Nephron progenitor cell (in vitro differentiated cells): ENCODE measurements around the gene NDP.

Experiments
- DNase-seq: peaks from one replicate; pipeline ENCODE4 v3.0.0; 2021
- H3K27ac Mint-ChIP-seq: 2 replicates; pipeline ENCODE4 v1.8.0; 2021; ENCODE audit warnings: mild to moderate bottlenecking, moderate library complexity, mixed read lengths
- H3K27me3 Mint-ChIP-seq: 2 replicates; pipeline ENCODE4 v1.8.0; 2021; ENCODE audit warnings: mild to moderate bottlenecking, low read depth, mixed read lengths; ENCODE audit not compliant: poor library complexity
- H3K36me3 Mint-ChIP-seq: 2 replicates; pipeline ENCODE4 v1.8.0; 2021; ENCODE audit warnings: low read depth, mixed read lengths
- H3K4me1 Mint-ChIP-seq: 2 replicates; pipeline ENCODE4 v1.8.0; 2021; ENCODE audit warnings: mixed read lengths
- H3K4me3 Mint-ChIP-seq: 2 replicates; pipeline ENCODE4 v1.8.0; 2021; ENCODE audit warnings: mild to moderate bottlenecking, moderate library complexity, mixed read lengths
- H3K9me3 Mint-ChIP-seq: 2 replicates; pipeline ENCODE4 v1.8.0; 2021; ENCODE audit warnings: mild to moderate bottlenecking, moderate library complexity, mixed read lengths
- CTCF ChIP-seq: fragments of 200-600 bp; sonication (generic); IDR thresholded peaks from 2 replicates; pipeline ENCODE4 v1.5.0; 2021; ENCODE audit warnings: antibody characterized with exemption

Gene NDP

GRCh38 chrX:43970528-43970927 is 2.7 kb downstream of the NDP start:
- H3K9me3 Mint-ChIP-seq = peaks cover 32% of the 10 kb centered on the region
- H3K4me3 Mint-ChIP-seq = no peak overlapping the region
- no peak for TF ChIP-seq CTCF
- DNase-seq = no peak
- peaks cover 8% of the 10 kb centered on the region for H3K27me3 Mint-ChIP-seq
- H3K27ac Mint-ChIP-seq = no peak overlapping the region
- H3K36me3 Mint-ChIP-seq = no peaks in the 10 kb centered on the region
- H3K4me1 Mint-ChIP-seq = peaks cover 13% of the 10 kb centered on the region

GRCh38 chrX:43969504-43970501 is 3.4 kb downstream of the NDP start:
- TF ChIP-seq CTCF = no peak
- Mint-ChIP-seq H3K27me3 (peaks cover 8% of the 10 kb centered on the region), H3K4me3 (no peak overlapping the region), H3K27ac (no peak overlapping the region), H3K4me1 (peaks cover 13% of the 10 kb centered on the region), H3K9me3 (peaks cover 25% of the 10 kb centered on the region), H3K36me3 (no peaks in the 10 kb centered on the region)
- DNase-seq = no peak

GRCh38 chrX:43968359-43968781 is 4.8 kb downstream of the NDP start:
- H3K27ac Mint-ChIP-seq = no peak overlapping the region
- no peaks in the 10 kb centered on the region for H3K36me3 Mint-ChIP-seq
- H3K4me3 Mint-ChIP-seq = no peak overlapping the region
- H3K9me3 Mint-ChIP-seq = peaks cover 28% of the 10 kb centered on the region
- H3K27me3 Mint-ChIP-seq = peaks cover 8% of the 10 kb centered on the region
- H3K4me1 Mint-ChIP-seq = peaks cover 13% of the 10 kb centered on the region
- DNase-seq = no peak
- TF ChIP-seq CTCF = no peak

- no peaks in the 10 kb centered on the region for H3K36me3 Mint-ChIP-seq
- no peak overlapping the region for H3K4me3 Mint-ChIP-seq
- no peak overlapping the region for H3K27ac Mint-ChIP-seq
- DNase-seq = no peak
- peaks cover 5% of the 10 kb centered on the region for H3K4me1 Mint-ChIP-seq
- H3K9me3 Mint-ChIP-seq = peaks cover 34% of the 10 kb centered on the region
- no peaks in the 10 kb centered on the region for H3K27me3 Mint-ChIP-seq
- TF ChIP-seq CTCF = no peak
These were observed 8.3 kb downstream of the NDP start for GRCh38 chrX:43964936-43965335.

- H3K9me3 Mint-ChIP-seq = peaks cover 26% of the 10 kb centered on the region
- H3K36me3 Mint-ChIP-seq = no peaks in the 10 kb centered on the region
- no peak for TF ChIP-seq CTCF
- H3K4me3 Mint-ChIP-seq = no peak overlapping the region
- no peak overlapping the region for H3K27ac Mint-ChIP-seq
- no peaks in the 10 kb centered on the region for H3K27me3 Mint-ChIP-seq
- no peak for DNase-seq
- peaks cover under 1% of the 10 kb centered on the region for H3K4me1 Mint-ChIP-seq
These were observed 9.5 kb downstream of the NDP start for GRCh38 chrX:43963726-43964125.

- Mint-ChIP-seq H3K9me3 (peaks cover 32% of the 10 kb centered on the region), H3K4me3 (no peak overlapping the region), H3K27me3 (peaks cover 5% of the 10 kb centered on the region), H3K36me3 (no peaks in the 10 kb centered on the region), H3K4me1 (peaks cover 3% of the 10 kb centered on the region), H3K27ac (no peak overlapping the region)
- no peak for DNase-seq
- TF ChIP-seq CTCF = no peak
These were observed 10.6 kb downstream of the NDP start for GRCh38 chrX:43962636-43963035.
